A673 (cell line): Measurements from ENCODE around the gene NSMCE3. TPM values are rescaled to one million over a fixed set of nuclear protein-coding genes. Genes with fewer than 3 reads are reported as not detected.

ENCODE experiments used
- Bru-seq: library from RNA; stranded (reverse); fragments of 400-500 nt; gene quantifications from one replicate; lab custom pipeline; 2021; lab: Mats Ljungman, UMichigan
- BruChase-seq, 2 experiments: library from RNA; stranded (reverse); fragments of 400-500 nt; gene quantifications; one replicate each; lab custom pipeline; 2021; lab: Mats Ljungman, UMichigan
- BruUV-seq: library from RNA; stranded (reverse); fragments of 400-500 nt; replicated peaks from 2 replicates; lab custom pipeline; 2021; lab: Mats Ljungman, UMichigan
- CTCF ChIA-PET: fragments of 300-600 bp; sonication (Branson Sonifier 250); formaldehyde crosslinking; loops from one replicate; lab custom pipeline; 2022; ENCODE audit warnings: antibody characterized with exemption; lab: Charles Lee
- POLR2A ChIA-PET: fragments of 300-600 bp; sonication (Branson Sonifier 250); formaldehyde crosslinking; loops from one replicate; lab custom pipeline; 2022; ENCODE audit warnings: antibody characterized with exemption; ENCODE audit not compliant: low non-redundant PET; lab: Charles Lee
- DNase-seq: peaks from one replicate; pipeline ENCODE4 v3.0.0-alpha.2; 2015; ENCODE audit warnings: low spot score
- H3K27ac ChIP-seq: fragments of 200-600 bp; sonication (generic); 2 replicates; pipeline ENCODE4 v1.5.1; 2016; ENCODE audit warnings: mixed run types, low read depth, mild to moderate bottlenecking, mixed read lengths, antibody characterized with exemption, low read length; ENCODE audit not compliant: poor library complexity, severe bottlenecking
- H3K27me3 ChIP-seq: fragments of 200-600 bp; sonication (generic); replicated peaks from 2 replicates; pipeline ENCODE4 v1.6.1; 2017; ENCODE audit warnings: mixed run types, low read depth, mild to moderate bottlenecking, mixed read lengths, antibody characterized with exemption, low read length; ENCODE audit not compliant: insufficient read depth, poor library complexity
- H3K36me3 ChIP-seq: fragments of 200-600 bp; sonication (generic); 2 replicates; pipeline ENCODE4 v1.6.1; 2016; ENCODE audit warnings: mixed run types, mild to moderate bottlenecking, mixed read lengths, antibody characterized with exemption, low read length; ENCODE audit not compliant: insufficient read depth, poor library complexity, severe bottlenecking
- H3K4me1 ChIP-seq: fragments of 200-600 bp; sonication (generic); 2 replicates; pipeline ENCODE4 v1.6.1; 2017; ENCODE audit warnings: mixed run types, mild to moderate bottlenecking, mixed read lengths, antibody characterized with exemption, low read length; ENCODE audit not compliant: insufficient read depth, poor library complexity, severe bottlenecking
- H3K4me3 ChIP-seq: fragments of 200-600 bp; sonication (generic); 2 replicates; pipeline ENCODE4 v1.5.1; 2016; ENCODE audit warnings: low read depth, mixed run types, mild to moderate bottlenecking, mixed read lengths, low read length; ENCODE audit not compliant: poor library complexity, severe bottlenecking
- H3K9me3 ChIP-seq: fragments of 200-600 bp; sonication (generic); 2 replicates; pipeline ENCODE4 v1.6.1; 2016; ENCODE audit warnings: mixed run types, low read depth, mild to moderate bottlenecking, mixed read lengths, antibody characterized with exemption, low read length; ENCODE audit not compliant: poor library complexity, severe bottlenecking
- EZH2 ChIP-seq: fragments of 200-600 bp; sonication (generic); IDR thresholded peaks from 2 replicates; pipeline ENCODE4 v1.6.1; 2017; ENCODE audit warnings: borderline replicate concordance, low read depth, mild to moderate bottlenecking, mixed read lengths, antibody characterized with exemption, low read length; ENCODE audit not compliant: poor library complexity, severe bottlenecking
- intact Hi-C: fragments of 100-400 bp; cut with micrococcal nuclease; formaldehyde crosslinking; loops from one replicate; pipeline ENCODE4 v1.10.0; 2022; ENCODE audit not compliant: unreplicated experiment
- long read RNA-seq: library from polyadenylated mRNA; stranded (forward); transcript quantifications from one replicate; pipeline ENCODE4 v2.0.0, GENCODE V29; 2022
- total RNA-seq: library from RNA; stranded (reverse); gene quantifications from 2 replicates; pipeline ENCODE4 v1.2.3, GENCODE V29; 2021
- TF ChIP-seq, protein P1 (sequence below): fragments of 300-800, 200-600 bp; sonication (generic); conservative IDR thresholded peaks from 2 replicates; pipeline ENCODE4 v1.5.1; 2017; ENCODE audit warnings: low read depth, mild to moderate bottlenecking, antibody characterized with exemption, low read length, moderate library complexity, mixed read lengths

NSMCE3 gene
- total RNA-seq: 7.2 and 8.0 TPM in 2 replicates
- percentile 61 among the genes with signal in this experiment for Bru-seq, nascent RNA
- percentile 75 among the genes with signal in this experiment for BruChase-seq, experiment 1, labeled RNA remaining after a 2-hour chase
- percentile 56 among the genes with signal in this experiment for BruChase-seq, experiment 2, labeled RNA remaining after a 6-hour chase
- long read RNA-seq, full-length matches to known transcripts: 49 of 49 reads
- long read RNA-seq, partial matches to known transcripts: 0 of 49 reads
- long read RNA-seq, other reads (novel, unspliced or antisense): 0 of 49 reads

DNA sequence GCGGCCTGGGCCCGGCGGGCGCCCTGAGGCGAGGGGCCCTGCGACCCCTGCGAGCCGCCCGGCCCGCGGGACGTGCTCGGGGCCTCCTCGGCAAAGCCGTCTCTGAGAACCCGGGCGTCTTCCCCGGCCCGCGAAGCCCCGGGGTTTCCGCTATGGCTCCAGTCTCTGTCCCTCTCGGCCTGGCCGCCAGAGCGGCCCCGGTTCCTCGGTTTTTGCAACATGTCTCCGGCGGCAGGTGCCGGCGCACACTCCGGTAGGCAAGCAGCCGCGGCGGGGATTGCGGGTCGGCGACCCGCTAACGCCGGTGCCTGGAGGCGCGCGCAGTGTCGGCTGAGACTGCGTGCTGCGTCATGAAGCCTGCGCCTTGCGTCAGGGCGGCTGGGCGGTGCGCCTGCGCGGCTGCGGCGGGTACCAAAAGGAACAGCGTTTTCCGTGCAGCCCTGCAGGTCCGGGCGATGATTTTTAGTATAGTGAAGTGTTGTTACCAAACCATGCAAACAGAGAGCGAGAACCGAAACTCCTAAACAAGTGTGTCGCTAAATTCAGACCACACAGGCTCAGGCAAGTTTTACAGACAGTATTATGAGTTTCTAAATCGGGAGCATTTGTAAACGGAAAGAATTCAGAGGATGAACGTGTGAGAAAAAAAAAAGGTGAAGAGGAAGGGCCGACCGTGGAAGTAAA is at the start of gene NSMCE3:
NSMCE3 (minus strand) TSS at position 338 of the 684 bp plus-strand sequence; CDS start at position 221, 117 bp downstream.
- Histone ChIP-seq H3K27me3 (no peaks in the 10 kb centered on the region), H3K4me1 (peaks cover 7% of the 10 kb centered on the region), H3K36me3 (no peaks in the 10 kb centered on the region), H3K27ac (peak within 1 kb of the TSS; percentile 86), H3K9me3 (no peaks in the 10 kb centered on the region), H3K4me3 (peak within 1 kb of the TSS; percentile 87)
- ChIA-PET POLR2A (no interaction called here), CTCF (no interaction called here)
- intact Hi-C loops: loop anchor here (5.0 kb wide), 1 partner anchor 132 kb away; no protein-coding TSS in a partner anchor
- DNase-seq: peak; percentile 90
- TF ChIP-seq, protein P1, sequence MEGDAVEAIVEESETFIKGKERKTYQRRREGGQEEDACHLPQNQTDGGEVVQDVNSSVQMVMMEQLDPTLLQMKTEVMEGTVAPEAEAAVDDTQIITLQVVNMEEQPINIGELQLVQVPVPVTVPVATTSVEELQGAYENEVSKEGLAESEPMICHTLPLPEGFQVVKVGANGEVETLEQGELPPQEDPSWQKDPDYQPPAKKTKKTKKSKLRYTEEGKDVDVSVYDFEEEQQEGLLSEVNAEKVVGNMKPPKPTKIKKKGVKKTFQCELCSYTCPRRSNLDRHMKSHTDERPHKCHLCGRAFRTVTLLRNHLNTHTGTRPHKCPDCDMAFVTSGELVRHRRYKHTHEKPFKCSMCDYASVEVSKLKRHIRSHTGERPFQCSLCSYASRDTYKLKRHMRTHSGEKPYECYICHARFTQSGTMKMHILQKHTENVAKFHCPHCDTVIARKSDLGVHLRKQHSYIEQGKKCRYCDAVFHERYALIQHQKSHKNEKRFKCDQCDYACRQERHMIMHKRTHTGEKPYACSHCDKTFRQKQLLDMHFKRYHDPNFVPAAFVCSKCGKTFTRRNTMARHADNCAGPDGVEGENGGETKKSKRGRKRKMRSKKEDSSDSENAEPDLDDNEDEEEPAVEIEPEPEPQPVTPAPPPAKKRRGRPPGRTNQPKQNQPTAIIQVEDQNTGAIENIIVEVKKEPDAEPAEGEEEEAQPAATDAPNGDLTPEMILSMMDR: no peak
- no peak for TF ChIP-seq EZH2
- BruUV-seq: no TSS peak

DNA sequence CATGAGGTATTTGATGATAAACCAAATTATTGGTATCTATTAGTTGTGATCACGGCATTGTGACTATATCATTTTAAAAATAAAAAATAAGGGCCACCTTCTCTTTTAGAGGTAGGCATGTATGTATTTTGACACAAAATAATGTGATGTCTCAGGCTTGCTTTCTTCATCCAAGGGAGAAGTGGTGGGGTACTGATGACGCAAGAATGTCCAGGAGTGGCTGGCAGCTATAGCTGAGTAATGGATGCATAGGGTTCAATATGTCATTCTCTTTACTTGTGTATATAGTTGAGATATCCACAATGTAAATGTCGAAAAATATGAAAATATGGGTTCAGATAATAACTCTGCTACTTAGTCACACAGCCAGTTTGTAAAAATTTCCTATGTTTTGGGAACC is 46.8 kb upstream of the NSMCE3 start:
- DNase-seq: no peak
- H3K27me3 ChIP-seq: no peaks in the 10 kb centered on the region
- H3K27ac ChIP-seq: no peak overlapping the region
- H3K4me1 ChIP-seq: no peaks in the 10 kb centered on the region
- ChIA-PET POLR2A (no interaction called here), CTCF (no interaction called here)
- no peak overlapping the region for H3K4me3 ChIP-seq
- intact Hi-C loops: no loop called here
- no peaks in the 10 kb centered on the region for H3K36me3 ChIP-seq
- no peaks in the 10 kb centered on the region for H3K9me3 ChIP-seq
- BruUV-seq: no TSS peak
- TF ChIP-seq EZH2: no peak
- TF ChIP-seq, protein P1: no peak

DNA sequence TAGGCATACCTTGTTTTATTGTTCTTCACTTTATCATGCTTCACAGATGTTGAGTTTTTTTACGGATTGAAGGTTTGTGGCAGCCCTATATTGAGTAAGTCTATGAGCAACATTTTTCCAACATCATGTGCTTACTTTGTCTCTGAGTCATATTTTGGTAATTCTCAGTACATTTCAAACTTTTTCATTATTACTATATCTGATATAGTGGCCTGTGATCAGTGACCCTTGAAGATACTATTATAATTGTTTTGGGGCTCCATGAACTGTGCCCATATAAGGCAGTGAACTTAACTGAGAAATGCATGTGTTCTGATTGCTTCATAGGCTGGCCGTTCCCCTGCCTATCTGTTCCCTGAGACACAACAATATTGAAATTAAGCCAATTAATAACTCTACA is 42.8 kb upstream of the NSMCE3 start:
- TF ChIP-seq, protein P1: no peak
- TF ChIP-seq EZH2: no peak
- intact Hi-C loops: no loop called here
- Histone ChIP-seq H3K4me3 (no peak overlapping the region), H3K9me3 (no peaks in the 10 kb centered on the region), H3K36me3 (no peaks in the 10 kb centered on the region), H3K4me1 (no peaks in the 10 kb centered on the region), H3K27ac (no peak overlapping the region), H3K27me3 (no peaks in the 10 kb centered on the region)
- no TSS peak for BruUV-seq
- DNase-seq: no peak
- ChIA-PET POLR2A (no interaction called here), CTCF (no interaction called here)
